Stimulated activated CD8-positive, alpha-beta memory T cell treated with anti-CD3 and anti-CD28 coated beads, Interleukin-4, amount 100 ng/mL, for 24 hours (primary cell): ENCODE measurements around the gene AGAP1.

Experiments
- DNase-seq: peaks from one replicate; pipeline ENCODE4 v3.0.0-alpha.2; 2020; ENCODE audit warnings: low read depth

The AGAP1 gene

GRCh38 chr2:235690809-235691450 is 197.1 kb downstream of the AGAP1 start:
- DNase-seq = no peak

DNA sequence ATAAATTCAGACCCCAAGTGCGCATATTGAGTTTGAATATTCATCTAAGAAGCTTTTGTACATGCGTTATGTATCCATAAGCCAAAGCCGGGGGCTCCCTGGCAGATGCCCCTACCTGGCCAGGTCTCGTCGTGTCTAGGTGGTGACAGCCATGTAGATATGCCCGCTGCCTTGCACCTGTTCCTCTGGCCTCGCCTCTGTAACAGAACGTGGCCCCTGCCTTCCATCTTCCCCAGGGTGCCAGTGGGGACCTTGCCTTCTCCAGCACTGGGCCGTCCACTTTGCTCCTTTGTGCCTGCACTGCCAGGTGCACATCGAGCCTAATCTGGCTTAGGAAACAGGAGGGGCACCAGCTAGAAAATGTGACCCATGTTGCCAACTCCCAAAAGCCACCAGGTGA is 198.2 kb downstream of the AGAP1 start:
- no peak for DNase-seq

DNA sequence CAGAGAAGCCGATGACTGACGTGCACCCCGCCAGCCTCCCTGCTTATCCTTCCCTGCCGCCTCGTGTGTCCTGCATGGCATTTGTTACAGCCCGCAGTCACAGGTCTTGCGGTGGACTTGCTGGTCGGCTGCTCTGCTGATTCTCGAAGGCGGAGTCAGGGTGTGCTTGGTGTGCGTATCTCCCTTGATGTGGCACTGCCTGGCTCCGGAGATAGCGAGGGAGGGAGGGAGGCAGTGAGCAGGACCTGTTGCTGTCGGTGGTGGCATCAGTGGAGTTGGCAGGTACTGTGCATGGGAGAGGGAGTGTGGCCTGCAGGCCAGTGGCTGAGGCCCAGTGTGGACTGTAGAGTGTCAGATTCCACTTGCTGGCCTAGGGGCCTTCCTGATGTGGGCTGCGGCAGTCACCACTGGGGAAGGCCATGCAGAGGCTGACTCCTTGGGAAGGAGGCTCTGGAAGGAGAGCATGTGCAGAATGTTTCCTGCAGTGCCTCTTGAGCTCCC is 198.9 kb downstream of the AGAP1 start:
- no peak for DNase-seq

DNA sequence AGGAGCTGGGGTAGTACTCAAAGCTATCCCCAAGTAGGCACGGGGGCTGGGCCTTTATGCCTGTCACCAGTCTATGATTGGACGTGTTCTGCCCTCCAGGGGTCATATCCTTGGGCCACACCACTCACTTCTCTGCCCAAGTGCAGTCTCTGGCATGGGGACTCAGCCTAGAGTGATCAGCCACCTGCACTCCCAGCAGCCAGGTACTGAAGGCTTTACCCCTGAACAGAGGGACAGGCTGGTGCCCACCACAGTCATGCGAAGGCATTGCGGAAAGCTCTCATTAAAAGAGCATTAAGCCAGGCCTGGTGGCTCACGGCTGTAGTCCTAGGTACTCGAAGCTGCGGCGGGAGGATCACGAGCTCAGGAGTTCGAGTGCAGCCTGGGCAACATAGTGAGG is 199.4 kb downstream of the AGAP1 start:
- no peak for DNase-seq

GRCh38 chr2:235694721-235695601 is 201.1 kb downstream of the AGAP1 start:
- DNase-seq = no peak

DNA sequence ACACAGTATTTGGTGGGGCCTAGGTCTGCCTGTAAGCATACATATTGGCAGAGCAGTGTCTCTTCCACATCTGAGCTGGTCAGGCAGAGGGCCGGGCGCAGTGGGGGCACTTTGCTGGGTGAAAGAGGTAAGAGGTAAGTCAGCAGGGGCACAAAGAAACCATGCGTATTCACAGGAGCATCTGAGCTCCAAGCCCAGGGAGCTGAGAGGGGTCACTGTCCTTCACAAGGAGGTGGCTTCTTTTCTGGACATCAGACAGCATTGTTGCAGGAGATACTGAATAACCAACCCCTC is 201.7 kb downstream of the AGAP1 start:
- no peak for DNase-seq

DNA sequence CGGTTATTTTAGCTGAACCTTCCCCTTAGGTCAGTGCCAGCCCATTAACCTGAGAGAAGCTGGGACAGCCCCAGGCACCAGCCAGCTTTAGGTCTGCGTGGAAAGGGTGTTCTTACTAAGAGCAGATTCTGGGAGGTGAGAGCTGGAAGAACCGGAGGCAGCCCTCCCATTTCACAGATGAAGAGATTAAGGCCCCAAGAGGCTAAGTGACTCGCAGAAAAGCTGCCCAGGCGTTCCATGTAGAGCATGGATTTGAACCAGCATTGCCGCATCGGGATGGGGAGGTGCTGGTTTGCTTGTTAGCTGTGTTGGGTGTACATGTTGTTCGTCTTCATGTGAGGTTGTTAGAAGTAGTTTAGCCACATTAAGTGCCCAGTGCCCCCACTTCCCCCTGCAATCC is 203.2 kb downstream of the AGAP1 start:
- DNase-seq = no peak

DNA sequence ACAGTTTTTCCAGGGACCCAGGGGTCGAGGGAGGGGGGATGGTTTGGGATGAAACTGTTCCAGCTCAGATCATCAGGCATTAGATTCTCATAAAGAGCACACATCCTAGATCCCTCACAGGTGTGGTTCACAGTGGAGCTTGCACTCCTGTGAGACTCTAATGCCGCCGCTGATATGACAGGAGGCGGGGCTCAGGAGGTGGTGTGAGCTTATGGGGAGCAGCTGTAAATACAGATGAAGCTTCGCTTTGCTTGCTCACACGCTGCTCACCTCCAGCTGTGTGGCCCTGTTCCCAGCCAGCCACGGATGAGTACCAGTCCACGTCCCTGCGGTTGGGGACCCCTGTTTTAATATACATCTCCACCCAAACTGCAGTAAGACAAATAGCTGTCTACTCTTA is 204.2 kb downstream of the AGAP1 start:
- no peak for DNase-seq

- DNase-seq = no peak
Observed at GRCh38 chr2:235698491-235698890, 204.6 kb downstream of the AGAP1 start.

- no peak for DNase-seq
Observed at GRCh38 chr2:235699576-235699975, 205.7 kb downstream of the AGAP1 start.

DNA sequence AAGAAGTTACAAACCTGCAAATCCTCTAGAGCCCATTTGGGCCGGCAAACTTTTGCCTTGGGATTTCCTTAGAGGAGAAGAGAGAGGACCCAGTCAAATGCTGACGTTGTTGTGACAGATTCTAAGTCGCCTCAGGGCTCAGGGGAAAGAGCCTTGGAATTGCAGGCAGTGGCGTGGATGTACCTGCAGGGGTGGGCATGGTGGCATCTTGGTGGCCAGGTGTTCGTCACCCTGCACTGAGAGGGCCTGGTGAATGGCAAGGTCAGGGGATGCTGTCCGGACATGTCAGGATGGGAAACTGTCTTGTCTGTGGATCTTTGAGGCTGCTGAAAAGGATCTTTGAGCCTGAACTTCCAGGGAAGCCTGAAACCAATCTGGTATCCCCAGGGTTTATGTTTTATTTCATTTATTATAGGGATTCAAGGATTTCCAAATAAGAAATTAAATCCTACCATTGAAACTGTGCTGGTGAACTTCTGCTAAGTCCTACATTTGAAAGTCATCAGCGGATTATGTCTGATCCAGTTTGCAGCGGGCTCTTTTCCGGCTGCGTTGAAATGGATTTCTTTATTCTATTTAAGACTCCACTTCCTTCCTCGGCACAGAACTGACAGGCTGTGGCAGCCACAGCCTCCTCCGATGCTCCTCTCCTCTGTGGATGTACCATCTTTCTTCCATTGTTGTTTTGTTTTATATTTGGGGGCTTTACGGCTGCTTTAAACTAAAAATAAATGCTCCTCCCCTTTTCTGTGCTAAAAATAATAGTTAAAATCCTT is 207.6 kb downstream of the AGAP1 start:
- no peak for DNase-seq

GRCh38 chr2:235702186-235702585 is 208.3 kb downstream of the AGAP1 start:
- no peak for DNase-seq

DNA sequence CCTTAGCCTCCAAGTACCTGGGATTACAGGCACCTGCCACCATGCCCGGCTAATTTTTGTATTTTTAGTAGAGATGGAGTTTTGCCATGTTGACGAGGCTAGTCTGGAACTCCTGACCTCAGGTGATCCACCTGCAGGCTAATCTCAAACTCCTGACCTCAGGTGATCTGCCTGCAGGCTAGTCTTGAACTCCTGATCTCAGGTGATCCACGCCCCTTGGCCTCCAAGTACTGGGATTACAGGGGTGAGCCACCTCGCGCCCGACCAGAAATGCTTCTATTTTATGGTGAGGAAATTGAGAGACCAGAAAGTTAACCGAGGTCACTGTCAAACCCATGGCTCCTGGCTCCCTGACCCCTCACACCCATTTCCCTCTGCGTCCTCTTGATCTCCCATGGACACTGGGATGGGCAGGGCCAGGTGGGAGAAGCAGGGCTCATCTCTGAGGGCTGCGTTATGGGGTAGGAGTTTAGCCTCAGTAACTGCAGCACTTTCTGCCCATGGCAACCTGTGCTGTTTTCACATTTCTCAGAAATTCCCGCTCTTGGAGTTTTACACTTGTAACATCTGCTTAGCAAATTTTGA is 210.0 kb downstream of the AGAP1 start:
- no peak for DNase-seq

DNA sequence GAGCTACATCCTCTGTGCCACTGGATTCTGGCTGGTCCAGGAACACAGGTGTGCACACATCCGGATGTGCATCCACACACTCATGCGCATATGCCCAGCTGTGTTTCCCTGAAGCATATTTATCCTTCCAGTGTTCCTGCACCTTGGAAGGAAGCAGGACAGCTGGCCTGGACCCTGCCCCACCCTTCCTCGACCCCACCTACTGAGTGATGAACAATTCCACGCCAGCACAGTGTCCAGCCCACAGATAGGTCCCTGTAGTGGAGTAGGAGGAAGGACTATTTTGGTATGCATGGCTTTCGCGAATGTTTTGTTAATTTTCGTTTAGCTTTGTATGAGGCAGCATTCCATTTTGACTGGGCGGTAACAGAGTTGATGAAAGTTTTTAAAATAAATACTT is 211.5 kb downstream of the AGAP1 start:
- DNase-seq = no peak

DNA sequence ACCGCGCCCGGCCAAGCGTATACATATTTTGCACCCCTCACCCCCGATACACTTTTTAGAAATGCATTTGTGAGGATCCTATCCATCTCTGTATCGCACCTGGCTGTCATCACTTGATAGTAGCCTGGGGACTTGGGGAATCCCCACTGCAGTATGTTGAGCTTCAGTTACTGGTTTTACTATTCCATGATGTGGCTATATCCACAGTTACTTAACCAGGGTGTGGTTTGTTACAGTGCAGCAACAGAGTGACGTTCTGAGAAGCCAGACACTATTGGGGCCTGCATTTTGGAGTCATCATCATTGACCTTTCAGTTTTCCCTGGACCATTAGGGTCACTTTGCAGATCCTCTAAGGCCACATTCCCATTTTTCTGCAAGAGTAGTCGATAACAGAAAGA is 212.7 kb downstream of the AGAP1 start:
- DNase-seq = no peak

DNA sequence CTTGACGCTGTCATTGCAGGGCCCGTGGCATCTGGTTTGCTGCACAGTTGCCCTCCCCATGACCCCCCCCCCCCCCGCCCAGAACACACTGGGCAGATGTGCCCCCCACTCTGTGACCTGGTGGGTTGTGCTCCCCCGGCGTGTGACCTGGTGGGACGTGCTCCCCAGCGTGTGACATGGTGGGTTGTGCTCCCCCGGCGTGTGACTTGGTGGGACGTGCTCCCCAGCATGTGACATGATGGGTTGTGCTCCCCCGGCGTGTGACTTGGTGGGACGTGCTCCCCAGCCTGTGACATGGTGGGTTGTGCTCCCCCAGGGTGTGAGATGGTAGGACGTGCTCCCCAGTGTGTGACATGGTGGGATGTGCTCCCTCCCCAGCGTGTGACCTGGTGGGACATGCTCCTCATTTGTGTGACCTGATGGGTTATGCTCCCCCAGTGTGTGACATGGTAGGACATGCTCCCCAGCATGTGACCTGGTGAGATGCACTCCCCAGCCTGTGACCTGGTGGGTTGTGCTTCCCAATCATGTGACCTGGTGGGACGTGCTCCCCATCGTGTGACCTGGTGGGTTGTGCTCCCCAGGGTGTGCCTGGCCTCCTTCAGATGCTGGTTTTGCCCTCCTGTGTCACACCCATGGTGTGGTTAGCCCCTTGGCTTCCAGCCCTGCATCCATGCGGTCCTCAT is 213.7 kb downstream of the AGAP1 start:
- DNase-seq = no peak

- no peak for DNase-seq
Observed at GRCh38 chr2:235709124-235709813, 215.4 kb downstream of the AGAP1 start.

DNA sequence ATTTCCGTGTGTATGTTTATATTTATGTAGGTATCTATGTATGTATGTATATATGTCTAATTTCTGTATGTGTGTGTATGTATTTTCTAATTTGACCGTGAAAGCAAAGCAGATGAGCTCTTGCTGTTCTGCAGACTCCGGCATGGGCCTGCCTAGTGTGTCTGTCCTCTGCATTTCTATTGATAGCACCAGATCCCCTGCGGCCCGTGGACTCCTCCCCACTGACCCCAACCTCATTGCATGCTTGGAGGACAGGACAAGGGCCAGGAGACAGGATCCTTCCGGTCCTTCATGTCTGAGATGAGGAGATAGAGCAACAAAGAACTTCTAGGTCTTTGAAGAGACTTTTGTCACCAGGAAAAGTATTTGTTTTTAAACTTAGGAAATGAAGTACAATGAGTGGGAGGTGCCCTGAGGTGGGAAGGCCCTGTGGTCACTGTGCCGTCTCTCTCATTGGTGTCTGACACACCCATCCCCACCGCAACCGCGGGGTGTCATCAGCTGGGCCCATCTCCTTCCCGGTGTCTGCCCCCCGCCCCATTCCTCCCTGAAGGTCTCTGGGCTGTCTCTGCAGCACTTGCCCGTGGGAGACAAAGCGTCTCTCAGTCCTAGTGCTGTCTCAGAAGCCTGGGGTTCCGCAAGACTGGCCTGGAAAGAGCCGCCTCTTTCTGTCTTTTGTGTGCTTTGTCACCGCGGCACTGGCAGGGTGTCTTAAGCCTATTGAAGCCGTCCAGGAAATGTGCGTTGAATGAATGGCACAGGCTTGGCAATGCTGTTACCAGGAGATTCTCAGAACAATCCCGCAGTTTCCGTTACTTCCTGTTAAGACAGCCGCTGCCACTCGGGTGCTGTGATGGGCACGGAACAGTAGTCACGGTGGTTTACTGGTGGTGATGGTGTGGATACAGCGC is 216.4 kb downstream of the AGAP1 start:
- DNase-seq = no peak

GRCh38 chr2:235710933-235711332 is 217.1 kb downstream of the AGAP1 start:
- no peak for DNase-seq

DNA sequence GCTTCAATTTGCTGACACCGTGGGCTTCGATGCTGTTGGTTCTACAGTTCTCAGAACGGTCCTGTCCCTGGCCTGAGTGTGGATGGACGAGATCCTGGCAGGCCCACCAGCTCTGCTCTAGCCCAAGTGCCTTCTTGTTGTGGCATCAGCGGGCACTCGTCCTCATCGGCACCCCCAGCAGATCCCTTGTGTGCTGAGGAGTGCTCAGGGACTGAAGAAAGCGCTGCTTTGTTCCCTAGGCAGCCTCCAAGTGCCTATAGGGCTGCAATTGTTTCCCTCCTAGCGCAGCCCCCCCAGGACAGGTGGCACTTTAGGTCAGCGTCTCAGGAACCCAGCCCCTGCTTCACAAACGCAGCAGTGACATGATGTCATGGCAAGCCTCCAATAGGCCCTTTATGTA is 217.7 kb downstream of the AGAP1 start:
- DNase-seq = no peak
